ENCODE results near the gene CLCN1.
"Not testable (repeated sequence)": the region's sequence is repeated elsewhere in the genome, so short reads cannot be mapped to it uniquely, and the experiment has no call there.

Gene CLCN1

GRCh38 chr7:143387156-143387975 is 71.5 kb downstream of the CLCN1 start:
- no peak for DNase-seq

GRCh38 chr7:143388051-143388450 is 72.1 kb downstream of the CLCN1 start:
- DNase-seq: no peak

- no peak for DNase-seq
Observed at GRCh38 chr7:143388491-143389101, 72.7 kb downstream of the CLCN1 start.

GRCh38 chr7:143389316-143390103 is 73.6 kb downstream of the CLCN1 start:
- no peak for DNase-seq

- DNase-seq: no peak
Observed at GRCh38 chr7:143390104-143390772, 74.3 kb downstream of the CLCN1 start.

- DNase-seq: no peak
Observed at GRCh38 chr7:143390773-143391317, 74.9 kb downstream of the CLCN1 start.

GRCh38 chr7:143391462-143392404 is 75.8 kb downstream of the CLCN1 start:
- no peak for DNase-seq

- DNase-seq: not testable (repeated sequence)
Observed at GRCh38 chr7:143392427-143392826, 76.5 kb downstream of the CLCN1 start.

GRCh38 chr7:143392875-143393266 is 77.0 kb downstream of the CLCN1 start:
- DNase-seq: no peak

GRCh38 chr7:143393267-143394041 is 77.5 kb downstream of the CLCN1 start:
- no peak for DNase-seq

GRCh38 chr7:143394068-143394467 is 78.2 kb downstream of the CLCN1 start:
- DNase-seq: no peak

- DNase-seq: no peak
Observed at GRCh38 chr7:143394777-143395176, 78.9 kb downstream of the CLCN1 start.

GRCh38 chr7:143395187-143396149 is 79.6 kb downstream of the CLCN1 start:
- DNase-seq: no peak

GRCh38 chr7:143396182-143396581 is 80.3 kb downstream of the CLCN1 start:
- DNase-seq: no peak

- no peak for DNase-seq
Observed at GRCh38 chr7:143396625-143397556, 81.0 kb downstream of the CLCN1 start.

GRCh38 chr7:143397710-143398530 is 82.0 kb downstream of the CLCN1 start:
- DNase-seq: no peak

GRCh38 chr7:143398616-143399015 is 82.7 kb downstream of the CLCN1 start:
- DNase-seq: no peak

All from activated CD4-positive, alpha-beta T cell treated with anti-CD3 and anti-CD28 coated beads, Interleukin-2, amount 50 U/mL, for 48 hours (primary cell).